ENCODE measurements around the gene SPOCK1. TPM values are rescaled to one million over a fixed set of nuclear protein-coding genes. Genes with fewer than 3 reads are reported as not detected.
A peak's percentile ranks its signal among the peaks of the same experiment; 100 is the strongest.

The SPOCK1 gene
- polyA plus RNA-seq, 3 donors, result 1.8 to 5.7 (median 2.1) TPM

DNA sequence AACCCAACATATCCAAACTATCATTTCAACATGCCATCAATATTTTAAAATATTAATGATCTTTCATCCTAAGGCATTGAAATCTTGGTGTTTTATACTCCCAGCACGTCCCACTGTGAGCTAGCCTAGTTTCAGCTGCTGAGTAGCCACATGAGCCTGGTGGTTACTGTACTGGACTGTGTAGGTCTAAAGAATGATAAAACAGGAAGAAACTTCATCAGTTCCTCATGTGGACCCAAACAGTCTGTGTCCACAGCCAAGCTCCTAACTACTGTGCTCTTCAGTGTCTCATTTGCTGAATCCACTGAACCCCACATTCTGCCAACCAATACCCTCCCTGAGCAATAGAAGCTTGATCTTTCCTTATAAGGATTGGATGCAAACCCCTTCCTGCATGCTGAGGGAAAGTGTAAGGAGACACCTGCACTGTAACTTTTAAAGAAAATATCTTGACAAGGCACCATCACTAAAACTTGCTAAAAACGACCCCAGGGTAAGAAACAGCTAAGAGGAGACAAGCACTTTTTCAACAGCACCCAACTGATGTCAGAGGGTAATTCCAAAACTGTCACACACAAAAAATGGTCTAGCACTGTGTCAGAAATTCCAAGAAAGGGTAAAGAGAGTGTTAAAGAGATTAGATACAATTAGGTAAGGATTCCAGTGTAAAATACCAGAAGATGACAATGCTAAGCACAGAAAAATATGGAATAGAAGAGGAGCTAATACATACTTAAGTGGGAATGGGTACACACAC is 126.9 kb downstream of the SPOCK1 start:
- peak in 1 of 3 donors; percentile 2 for DNase-seq
- H3K9me3 Mint-ChIP-seq, result peaks cover 0 to 3% (median 0%) of the 10 kb centered on the region in 7 donors
- Histone ChIP-seq H3K9ac (ENCODE audit: insufficient read depth, low read length, poor library complexity, severe bottlenecking) (no peak overlapping the region), H3K4me1 (ENCODE audit: control insufficient read depth in 1 of 2, insufficient read depth in 2 of 2, low read length in 2 of 2) (peaks cover 17 to 23% of the 10 kb centered on the region in 2 donors), H3K9me3 (replicated peaks in 1 of 2; ENCODE audit: control insufficient read depth in 1 of 2, insufficient read depth in 1 of 2, low read length in 2 of 2) (no peaks in the 10 kb centered on the region), H3K27ac (ENCODE audit: low read depth in 1 of 2, low read length in 2 of 2) (no peak overlapping the region), H3K36me3 (replicated peaks in 1 of 2; ENCODE audit: control insufficient read depth in 1 of 2, insufficient read depth in 2 of 2, low read length in 2 of 2) (no peaks in the 10 kb centered on the region), H3K4me2 (replicated peaks; ENCODE audit: extremely low read depth, low read length, poor library complexity, severe bottlenecking) (no peak overlapping the region), H3K79me2 (ENCODE audit: insufficient read depth, low read length) (no peaks in the 10 kb centered on the region), H2AFZ (ENCODE audit: insufficient read depth, low read depth, low read length, poor library complexity, severe bottlenecking) (no peak overlapping the region), H3K4me3 (replicated peaks in 1 of 3; ENCODE audit: low read depth in 2 of 3, low read length in 3 of 3) (no peak overlapping the region), H4K20me1 (ENCODE audit: insufficient read depth, low read length) (no peaks in the 10 kb centered on the region), H3K27me3 (ENCODE audit: control insufficient read depth in 2 of 2, insufficient read depth in 2 of 2, low read length in 2 of 2) (no peaks in the 10 kb centered on the region)
- no CpG with 5 or more reads among the region's 2 CpGs for WGBS (ENCODE audit: insufficient coverage)
- H3K4me3 Mint-ChIP-seq, result no peak overlapping the region
- H3K4me1 Mint-ChIP-seq, result peaks cover 27% of the 10 kb centered on the region
- peak overlapping the region in 2 of 7 donors; percentile 6 to 47 for H3K27ac Mint-ChIP-seq
- H3K27me3 Mint-ChIP-seq (ENCODE audit: low read depth in 3 of 3), result peaks cover 1 to 5% (median 1%) of the 10 kb centered on the region in 3 donors
- intact Hi-C loops (cut with micrococcal nuclease), result no loop called here
- TF ChIP-seq CTCF (IDR thresholded peaks at IDR 0.05), result no peak
- peaks cover 0 to 3% of the 10 kb centered on the region in 2 donors for H3K36me3 Mint-ChIP-seq

DNA sequence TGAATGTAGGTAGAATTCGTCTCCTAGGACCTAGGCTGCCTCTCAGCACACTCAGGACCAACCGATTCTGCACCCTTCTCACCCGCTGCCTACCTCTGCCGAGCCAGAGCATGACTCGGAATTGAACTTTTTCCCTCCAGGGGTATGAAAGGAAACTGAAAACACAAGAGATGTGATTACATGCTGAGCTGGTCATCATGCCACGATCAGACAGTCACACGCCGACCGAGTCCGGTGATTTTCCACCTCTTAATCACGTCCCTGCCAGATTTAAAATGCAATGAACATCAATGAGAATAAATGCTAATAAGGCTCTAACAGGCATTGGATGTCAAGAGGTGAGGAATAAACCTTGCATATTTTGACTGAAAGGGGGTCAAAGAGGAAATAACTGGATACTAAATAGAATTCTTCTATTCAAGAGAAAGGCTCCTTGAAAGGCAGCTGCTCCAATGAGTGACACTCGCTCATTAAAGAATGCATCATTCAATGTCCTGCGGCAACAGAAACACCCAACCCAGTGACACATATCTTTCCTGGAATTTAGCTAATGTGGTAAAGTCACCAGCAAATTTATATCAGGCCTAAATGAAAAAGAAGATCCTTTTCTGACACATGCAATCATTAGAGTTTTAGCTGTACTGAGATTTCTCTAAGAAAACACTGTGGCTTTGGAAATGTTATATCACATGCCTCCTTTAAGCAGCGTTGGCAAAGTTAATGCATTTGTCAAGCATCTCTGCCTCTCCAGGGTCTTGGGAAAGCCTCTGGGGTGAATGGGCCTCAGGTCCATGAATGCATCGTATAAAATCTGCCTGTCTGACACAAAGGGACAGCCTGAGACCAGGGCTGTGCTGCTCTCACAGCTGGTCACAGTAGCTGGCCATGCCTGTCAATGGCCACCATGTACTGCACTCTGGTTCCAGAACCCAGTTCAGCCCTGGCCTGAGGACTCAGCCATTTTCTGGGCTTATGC is 128.7 kb downstream of the SPOCK1 start:
- Mint-ChIP-seq H3K27me3 (ENCODE audit: low read depth in 3 of 3) (peaks cover 2 to 8% (median 3%) of the 10 kb centered on the region in 3 donors), H3K36me3 (peaks cover 0 to 3% of the 10 kb centered on the region in 2 donors), H3K4me3 (no peak overlapping the region), H3K27ac (no peak overlapping the region), H3K4me1 (peaks cover 27% of the 10 kb centered on the region), H3K9me3 (no peaks in the 10 kb centered on the region)
- H3K36me3 ChIP-seq (replicated peaks in 1 of 2; ENCODE audit: control insufficient read depth in 1 of 2, insufficient read depth in 2 of 2, low read length in 2 of 2), result no peaks in the 10 kb centered on the region
- no peak for TF ChIP-seq CTCF (IDR thresholded peaks at IDR 0.05)
- H3K27me3 ChIP-seq (ENCODE audit: control insufficient read depth in 2 of 2, insufficient read depth in 2 of 2, low read length in 2 of 2), result no peaks in the 10 kb centered on the region
- no peak overlapping the region for H3K4me2 ChIP-seq (replicated peaks; ENCODE audit: extremely low read depth, low read length, poor library complexity, severe bottlenecking)
- H3K27ac ChIP-seq (ENCODE audit: low read depth in 1 of 2, low read length in 2 of 2), result no peak overlapping the region
- no peaks in the 10 kb centered on the region for H3K9me3 ChIP-seq (replicated peaks in 1 of 2; ENCODE audit: control insufficient read depth in 1 of 2, insufficient read depth in 1 of 2, low read length in 2 of 2)
- H3K9ac ChIP-seq (ENCODE audit: insufficient read depth, low read length, poor library complexity, severe bottlenecking), result no peak overlapping the region
- no peak overlapping the region for H3K4me3 ChIP-seq (replicated peaks in 1 of 3; ENCODE audit: low read depth in 2 of 3, low read length in 3 of 3)
- H3K79me2 ChIP-seq (ENCODE audit: insufficient read depth, low read length), result no peaks in the 10 kb centered on the region
- H2AFZ ChIP-seq (ENCODE audit: insufficient read depth, low read depth, low read length, poor library complexity, severe bottlenecking), result no peak overlapping the region
- intact Hi-C loops (cut with micrococcal nuclease), result no loop called here
- DNase-seq, result no peak
- peaks cover 17 to 23% of the 10 kb centered on the region in 2 donors for H3K4me1 ChIP-seq (ENCODE audit: control insufficient read depth in 1 of 2, insufficient read depth in 2 of 2, low read length in 2 of 2)
- no peaks in the 10 kb centered on the region for H4K20me1 ChIP-seq (ENCODE audit: insufficient read depth, low read length)
- 100% methylated on average over 5 of the region's 15 CpGs for WGBS (ENCODE audit: insufficient coverage)
